HepG2 (cell line): ENCODE measurements around the gene SLC2A10. TPM values are rescaled to one million over a fixed set of nuclear protein-coding genes. Genes with fewer than 3 reads are reported as not detected.

ENCODE experiments used
- DNMT1 ChIP-seq: sonication (generic); formaldehyde crosslinking; IDR thresholded peaks from 2 replicates; pipeline ENCODE4 v1.5.1; 2020; ENCODE audit warnings: mild to moderate bottlenecking, missing genetic modification reagents
- FOXC1 ChIP-seq: sonication (generic); formaldehyde crosslinking; IDR thresholded peaks from 2 replicates; pipeline ENCODE4 v1.8.0; 2022; ENCODE audit warnings: mild to moderate bottlenecking, missing genetic modification reagents, borderline replicate concordance
- FOXM1 ChIP-seq: sonication (generic); formaldehyde crosslinking; IDR thresholded peaks from 2 replicates; pipeline ENCODE4 v1.5.0; 2020; ENCODE audit warnings: missing genetic modification reagents
- HMGA1 ChIP-seq: sonication (generic); formaldehyde crosslinking; conservative IDR thresholded peaks from 2 replicates; pipeline ENCODE4 v1.4.0; 2020; ENCODE audit warnings: missing genetic modification reagents
- NCOR1 ChIP-seq: fragments of 200-600 bp; sonication (generic); IDR thresholded peaks from 2 replicates; pipeline ENCODE4 v1.7.0; 2017; ENCODE audit warnings: antibody characterized with exemption, low read length, borderline replicate concordance
- NFE2 ChIP-seq: sonication (generic); formaldehyde crosslinking; IDR thresholded peaks from 2 replicates; pipeline ENCODE4 v1.4.0; 2020; ENCODE audit warnings: missing genetic modification reagents
- POLR2AphosphoS2 ChIP-seq: IDR thresholded peaks from 2 replicates; pipeline ENCODE4 v1.6.1; 2011; ENCODE audit warnings: low read depth, low read length, improper control_type of control experiment
- SYNCRIP ChIP-seq: fragments of 200-400 bp; formaldehyde crosslinking; IDR thresholded peaks from 2 replicates; pipeline ENCODE4 v1.6.1; 2018; ENCODE audit warnings: mild to moderate bottlenecking, low read depth, low read length; ENCODE audit not compliant: insufficient read depth
- TBL1XR1 ChIP-seq: fragments of 150-350 bp; IDR thresholded peaks from 2 replicates; pipeline ENCODE4 v1.6.1; 2014; ENCODE audit warnings: borderline replicate concordance, low read length; ENCODE audit not compliant: partially characterized antibody
- U2AF1 ChIP-seq: fragments of 200-400 bp; formaldehyde crosslinking; optimal IDR thresholded peaks from 2 replicates; pipeline ENCODE3; 2017; ENCODE audit warnings: mild to moderate bottlenecking, low read depth, low read length
- ZBTB1 ChIP-seq: sonication (generic); formaldehyde crosslinking; IDR thresholded peaks from 2 replicates; pipeline ENCODE4 v1.4.0; 2020; ENCODE audit warnings: missing genetic modification reagents, borderline replicate concordance
- ZKSCAN8 ChIP-seq: IDR thresholded peaks from 2 replicates; pipeline ENCODE4 v1.6.1; 2016; ENCODE audit warnings: borderline replicate concordance, missing genetic modification reagents, missing compliant biosample characterization
- ZNF367 ChIP-seq: sonication (generic); formaldehyde crosslinking; IDR thresholded peaks from 2 replicates; pipeline ENCODE4 v1.4.0; 2020; ENCODE audit warnings: missing genetic modification reagents, borderline replicate concordance
- ZNF598 ChIP-seq: sonication (generic); formaldehyde crosslinking; IDR thresholded peaks from 2 replicates; pipeline ENCODE4 v1.5.1; 2020; ENCODE audit warnings: mild to moderate bottlenecking, missing genetic modification reagents, borderline replicate concordance
- ZNF629 ChIP-seq: sonication (generic); formaldehyde crosslinking; conservative IDR thresholded peaks from 2 replicates; pipeline ENCODE4 v1.5.0; 2020; ENCODE audit warnings: missing genetic modification reagents
- ZNF720 ChIP-seq: sonication (generic); formaldehyde crosslinking; IDR thresholded peaks from 2 replicates; pipeline ENCODE4 v1.4.0; 2020; ENCODE audit warnings: missing genetic modification reagents
- polyA plus RNA-seq, 8 experiments: library from polyadenylated mRNA; depleted of rRNA in 3 of 8; stranded (reverse) in 7 of 8; unstranded in 1 of 8; fragments of >200 nt; fragmentation: Illumina TruSeq in 4 of 8; extraction: Trizol in 4 of 8; gene quantifications; 2 replicates each; pipeline versions ENCODE4 v1.2.1 to v1.2.3, GENCODE V29; 2011 to 2016; ENCODE audit warnings: low read depth in 4 of 8, missing spikeins in 1 of 8, mixed read lengths in 1 of 8; ENCODE audit not compliant: insufficient read depth in 1 of 8
- total RNA-seq, 5 experiments: library from RNA; depleted of rRNA; stranded (reverse); fragments of >200 nt; fragmentation: Illumina TruSeq; extraction: Trizol; gene quantifications; 2 replicates each; pipeline ENCODE4 v1.2.3, GENCODE V29; 2016; ENCODE audit warnings: low read depth in 1 of 5
- TF ChIP-seq, protein P1 (sequence below): IDR thresholded peaks from 2 replicates; pipeline ENCODE4 v1.6.1; 2016; ENCODE audit warnings: low read depth, control low read depth
- TF ChIP-seq, protein P2 (sequence below), 2 experiments: sonication (generic) in 1 of 2; formaldehyde crosslinking in 1 of 2; IDR thresholded peaks; 2 replicates each; pipeline versions ENCODE4 v1.4.0 to v1.6.1; 2018 to 2020; ENCODE audit warnings: missing genetic modification reagents in 2 of 2, borderline replicate concordance in 1 of 2, low read depth in 1 of 2, mild to moderate bottlenecking in 1 of 2, missing biosample characterization in 1 of 2
- TF ChIP-seq, protein P3 (sequence below): sonication (generic); formaldehyde crosslinking; IDR thresholded peaks from 2 replicates; pipeline ENCODE4 v1.4.0; 2020; ENCODE audit warnings: mild to moderate bottlenecking, missing genetic modification reagents

SLC2A10 gene
- total and polyA plus RNA-seq, 2 of the 13 experiments (the other 11 are each of a cell fraction or from before 2014, with no cell fraction given), result 16.0 to 18.4 TPM

DNA sequence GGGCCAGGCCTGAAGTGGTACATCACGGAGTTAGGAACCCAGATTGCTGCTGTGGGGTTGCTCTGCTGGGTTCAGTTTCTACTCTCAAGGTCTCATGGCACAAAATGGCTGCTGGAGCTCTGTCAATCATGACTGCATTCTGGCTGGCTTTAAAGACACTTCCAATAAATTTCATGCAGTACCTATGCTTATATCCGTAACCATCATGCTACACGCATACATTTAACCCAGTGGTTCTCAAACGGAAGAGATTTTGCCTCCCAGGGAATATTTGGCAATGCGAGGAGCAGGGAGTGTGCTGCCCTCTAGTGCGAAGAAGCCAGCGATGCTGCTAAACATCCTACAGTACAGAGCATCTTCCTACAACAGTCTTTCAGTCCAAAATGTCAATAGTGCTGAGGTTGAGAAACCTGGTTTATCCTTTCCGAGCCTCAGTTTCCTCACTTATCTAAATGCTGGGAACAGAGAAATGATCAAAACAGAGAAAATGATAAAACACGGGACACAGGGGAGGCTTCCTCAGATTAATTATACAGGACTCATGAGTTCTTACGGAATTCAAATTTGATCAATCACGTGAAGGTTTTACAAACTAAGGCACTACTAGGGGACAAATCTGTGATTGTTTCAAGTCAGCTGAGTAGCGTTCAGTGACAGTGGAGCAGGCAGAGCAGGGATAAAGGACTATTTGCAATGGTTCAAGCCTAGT lies 9.6 kb upstream of the SLC2A10 start (continued):
- TF ChIP-seq ZNF629 (CRISPR knock-in tag) (no peak), U2AF1 (no peak), FOXC1 (CRISPR knock-in tag) (no peak; the same call in 1 of the 2 replicates), NFE2 (CRISPR knock-in tag) (0 out of 2 replicates have a peak, but pooled peaks have one; percentile 18), SYNCRIP (no peak), ZKSCAN8 (CRISPR knock-in tag) (0 out of 2 replicates have a peak, but pooled peaks have one; percentile 57), ZBTB1 (CRISPR knock-in tag) (0 out of 2 replicates have a peak, but pooled peaks have one; percentile 54), FOXM1 (no peak), POLR2AphosphoS2 (no peak), HMGA1 (CRISPR knock-in tag) (no peak), DNMT1 (CRISPR knock-in tag) (no peak), ZNF720 (CRISPR knock-in tag) (no peak), NCOR1 (no peak), ZNF598 (CRISPR knock-in tag) (no peak), TBL1XR1 (no peak), ZNF367 (no peak)
- TF ChIP-seq, protein P1, sequence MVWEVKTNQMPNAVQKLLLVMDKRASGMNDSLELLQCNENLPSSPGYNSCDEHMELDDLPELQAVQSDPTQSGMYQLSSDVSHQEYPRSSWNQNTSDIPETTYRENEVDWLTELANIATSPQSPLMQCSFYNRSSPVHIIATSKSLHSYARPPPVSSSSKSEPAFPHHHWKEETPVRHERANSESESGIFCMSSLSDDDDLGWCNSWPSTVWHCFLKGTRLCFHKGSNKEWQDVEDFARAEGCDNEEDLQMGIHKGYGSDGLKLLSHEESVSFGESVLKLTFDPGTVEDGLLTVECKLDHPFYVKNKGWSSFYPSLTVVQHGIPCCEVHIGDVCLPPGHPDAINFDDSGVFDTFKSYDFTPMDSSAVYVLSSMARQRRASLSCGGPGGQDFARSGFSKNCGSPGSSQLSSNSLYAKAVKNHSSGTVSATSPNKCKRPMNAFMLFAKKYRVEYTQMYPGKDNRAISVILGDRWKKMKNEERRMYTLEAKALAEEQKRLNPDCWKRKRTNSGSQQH, result 0 out of 2 replicates have a peak, but pooled peaks have one; percentile 61
- TF ChIP-seq, protein P2, sequence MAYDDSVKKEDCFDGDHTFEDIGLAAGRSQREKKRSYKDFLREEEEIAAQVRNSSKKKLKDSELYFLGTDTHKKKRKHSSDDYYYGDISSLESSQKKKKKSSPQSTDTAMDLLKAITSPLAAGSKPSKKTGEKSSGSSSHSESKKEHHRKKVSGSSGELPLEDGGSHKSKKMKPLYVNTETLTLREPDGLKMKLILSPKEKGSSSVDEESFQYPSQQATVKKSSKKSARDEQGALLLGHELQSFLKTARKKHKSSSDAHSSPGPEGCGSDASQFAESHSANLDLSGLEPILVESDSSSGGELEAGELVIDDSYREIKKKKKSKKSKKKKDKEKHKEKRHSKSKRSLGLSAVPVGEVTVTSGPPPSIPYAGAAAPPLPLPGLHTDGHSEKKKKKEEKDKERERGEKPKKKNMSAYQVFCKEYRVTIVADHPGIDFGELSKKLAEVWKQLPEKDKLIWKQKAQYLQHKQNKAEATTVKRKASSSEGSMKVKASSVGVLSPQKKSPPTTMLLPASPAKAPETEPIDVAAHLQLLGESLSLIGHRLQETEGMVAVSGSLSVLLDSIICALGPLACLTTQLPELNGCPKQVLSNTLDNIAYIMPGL (CRISPR knock-in tag; IDR thresholded peaks at IDR 0.05; ENCODE audit: borderline replicate concordance in 1 of 2, low read depth in 1 of 2), result peak; percentile 51 to 73; a peak in 2 of 4 replicates
- TF ChIP-seq, protein P3, sequence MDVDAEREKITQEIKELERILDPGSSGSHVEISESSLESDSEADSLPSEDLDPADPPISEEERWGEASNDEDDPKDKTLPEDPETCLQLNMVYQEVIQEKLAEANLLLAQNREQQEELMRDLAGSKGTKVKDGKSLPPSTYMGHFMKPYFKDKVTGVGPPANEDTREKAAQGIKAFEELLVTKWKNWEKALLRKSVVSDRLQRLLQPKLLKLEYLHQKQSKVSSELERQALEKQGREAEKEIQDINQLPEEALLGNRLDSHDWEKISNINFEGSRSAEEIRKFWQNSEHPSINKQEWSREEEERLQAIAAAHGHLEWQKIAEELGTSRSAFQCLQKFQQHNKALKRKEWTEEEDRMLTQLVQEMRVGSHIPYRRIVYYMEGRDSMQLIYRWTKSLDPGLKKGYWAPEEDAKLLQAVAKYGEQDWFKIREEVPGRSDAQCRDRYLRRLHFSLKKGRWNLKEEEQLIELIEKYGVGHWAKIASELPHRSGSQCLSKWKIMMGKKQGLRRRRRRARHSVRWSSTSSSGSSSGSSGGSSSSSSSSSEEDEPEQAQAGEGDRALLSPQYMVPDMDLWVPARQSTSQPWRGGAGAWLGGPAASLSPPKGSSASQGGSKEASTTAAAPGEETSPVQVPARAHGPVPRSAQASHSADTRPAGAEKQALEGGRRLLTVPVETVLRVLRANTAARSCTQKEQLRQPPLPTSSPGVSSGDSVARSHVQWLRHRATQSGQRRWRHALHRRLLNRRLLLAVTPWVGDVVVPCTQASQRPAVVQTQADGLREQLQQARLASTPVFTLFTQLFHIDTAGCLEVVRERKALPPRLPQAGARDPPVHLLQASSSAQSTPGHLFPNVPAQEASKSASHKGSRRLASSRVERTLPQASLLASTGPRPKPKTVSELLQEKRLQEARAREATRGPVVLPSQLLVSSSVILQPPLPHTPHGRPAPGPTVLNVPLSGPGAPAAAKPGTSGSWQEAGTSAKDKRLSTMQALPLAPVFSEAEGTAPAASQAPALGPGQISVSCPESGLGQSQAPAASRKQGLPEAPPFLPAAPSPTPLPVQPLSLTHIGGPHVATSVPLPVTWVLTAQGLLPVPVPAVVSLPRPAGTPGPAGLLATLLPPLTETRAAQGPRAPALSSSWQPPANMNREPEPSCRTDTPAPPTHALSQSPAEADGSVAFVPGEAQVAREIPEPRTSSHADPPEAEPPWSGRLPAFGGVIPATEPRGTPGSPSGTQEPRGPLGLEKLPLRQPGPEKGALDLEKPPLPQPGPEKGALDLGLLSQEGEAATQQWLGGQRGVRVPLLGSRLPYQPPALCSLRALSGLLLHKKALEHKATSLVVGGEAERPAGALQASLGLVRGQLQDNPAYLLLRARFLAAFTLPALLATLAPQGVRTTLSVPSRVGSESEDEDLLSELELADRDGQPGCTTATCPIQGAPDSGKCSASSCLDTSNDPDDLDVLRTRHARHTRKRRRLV (CRISPR knock-in tag), result no peak
